ENCODE results near the gene SCYL1. TPM values are rescaled to one million over a fixed set of nuclear protein-coding genes. Genes with fewer than 3 reads are reported as not detected.

SCYL1 gene
- total and polyA plus RNA-seq, 12 donors = 47.4 to 130 (median 56.7) TPM

DNA sequence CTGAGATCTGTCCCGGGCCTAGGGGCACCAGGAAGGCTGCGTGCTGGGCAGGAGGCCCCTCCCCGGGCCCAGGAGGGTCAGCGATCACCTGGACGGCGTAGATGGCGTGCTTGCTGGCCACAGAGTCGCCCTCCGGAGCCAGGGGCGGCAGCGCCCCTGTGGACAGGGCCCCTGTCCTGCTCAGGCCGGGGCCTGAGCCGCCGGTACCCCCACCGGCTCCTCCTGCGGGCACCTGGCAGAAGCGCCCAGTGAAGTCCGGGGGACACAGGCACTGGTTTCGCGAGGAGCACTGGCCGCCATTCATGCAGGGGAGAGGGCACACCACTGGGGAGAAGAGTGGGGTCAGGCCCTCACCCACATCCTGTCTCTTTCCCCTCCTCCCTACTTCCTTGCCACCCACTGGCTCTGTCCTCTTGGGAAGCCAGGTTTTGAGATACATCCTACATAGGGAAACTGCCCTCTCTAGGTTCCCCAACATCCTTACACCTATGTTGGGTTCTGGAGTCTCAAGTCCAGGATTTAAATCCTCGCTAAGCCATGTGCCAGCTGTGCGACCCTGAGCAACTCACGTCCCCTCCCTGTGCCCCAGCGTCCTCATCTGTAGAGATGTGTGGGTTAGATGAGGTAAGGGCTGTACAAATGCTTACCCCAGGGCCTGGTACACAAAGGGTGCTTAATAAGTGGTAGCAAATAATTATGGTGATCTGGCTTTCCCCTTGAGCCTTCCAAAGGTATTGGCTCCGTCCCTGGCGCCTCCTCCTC lies 29.4 kb downstream of the SCYL1 start:
- Histone ChIP-seq H3K4me1 (peaks cover 29 to 62% (median 38%) of the 10 kb centered on the region in 9 donors), H3K9me3 (no peaks in the 10 kb centered on the region), H3K27ac (peak overlapping the region in 5 of 10 donors; percentile 31 to 99 (median 91)), H3K4me3 (no peak overlapping the region), H3K27me3 (peaks cover 0 to 8% (median 0%) of the 10 kb centered on the region in 7 donors), H3K36me3 (peaks cover 0 to 49% (median 5%) of the 10 kb centered on the region in 9 donors)
- ATAC-seq (no peak), DNase-seq (no peak)
- TF ChIP-seq, protein P1, sequence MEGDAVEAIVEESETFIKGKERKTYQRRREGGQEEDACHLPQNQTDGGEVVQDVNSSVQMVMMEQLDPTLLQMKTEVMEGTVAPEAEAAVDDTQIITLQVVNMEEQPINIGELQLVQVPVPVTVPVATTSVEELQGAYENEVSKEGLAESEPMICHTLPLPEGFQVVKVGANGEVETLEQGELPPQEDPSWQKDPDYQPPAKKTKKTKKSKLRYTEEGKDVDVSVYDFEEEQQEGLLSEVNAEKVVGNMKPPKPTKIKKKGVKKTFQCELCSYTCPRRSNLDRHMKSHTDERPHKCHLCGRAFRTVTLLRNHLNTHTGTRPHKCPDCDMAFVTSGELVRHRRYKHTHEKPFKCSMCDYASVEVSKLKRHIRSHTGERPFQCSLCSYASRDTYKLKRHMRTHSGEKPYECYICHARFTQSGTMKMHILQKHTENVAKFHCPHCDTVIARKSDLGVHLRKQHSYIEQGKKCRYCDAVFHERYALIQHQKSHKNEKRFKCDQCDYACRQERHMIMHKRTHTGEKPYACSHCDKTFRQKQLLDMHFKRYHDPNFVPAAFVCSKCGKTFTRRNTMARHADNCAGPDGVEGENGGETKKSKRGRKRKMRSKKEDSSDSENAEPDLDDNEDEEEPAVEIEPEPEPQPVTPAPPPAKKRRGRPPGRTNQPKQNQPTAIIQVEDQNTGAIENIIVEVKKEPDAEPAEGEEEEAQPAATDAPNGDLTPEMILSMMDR (IDR thresholded peaks at IDR 0.05) = no peak
- WGBS, 2 donors = 87 to 89% methylated on average over 27 of the region's 27 CpGs
- intact Hi-C loops (cut with DNase I) = no loop called here

GRCh38 chr11:65554842-65555430 lies 30.1 kb downstream of the SCYL1 start:
- Histone ChIP-seq H3K27me3 (peaks cover 0 to 9% (median 0%) of the 10 kb centered on the region in 7 donors), H3K4me1 (peaks cover 35 to 69% (median 45%) of the 10 kb centered on the region in 9 donors), H3K27ac (peak overlapping the region in 9 of 10 donors; percentile 28 to 99 (median 88)), H3K9me3 (no peaks in the 10 kb centered on the region), H3K36me3 (peaks cover 0 to 43% (median 5%) of the 10 kb centered on the region in 9 donors), H3K4me3 (no peak overlapping the region)
- no peak for DNase-seq
- TF ChIP-seq, protein P1 (IDR thresholded peaks at IDR 0.05) = no peak
- no peak for ATAC-seq
- intact Hi-C loops (cut with DNase I) = no loop called here
- 73 to 97% methylated on average over 4 of the region's 4 CpGs for WGBS, 2 donors

- TF ChIP-seq, protein P1 (IDR thresholded peaks at IDR 0.05) = no peak
- DNase-seq (peak; percentile 62 to 67), ATAC-seq (peak in 6 of 8 donors; percentile 8 to 49 (median 37))
- Histone ChIP-seq H3K9me3 (no peaks in the 10 kb centered on the region), H3K4me1 (peaks cover 38 to 77% (median 53%) of the 10 kb centered on the region in 9 donors), H3K36me3 (peaks cover 0 to 34% (median 5%) of the 10 kb centered on the region in 9 donors), H3K4me3 (peak overlapping the region in 1 of 10 donors; percentile 62), H3K27ac (peak overlapping the region in 9 of 10 donors; percentile 48 to 99 (median 88)), H3K27me3 (peaks cover 0 to 9% (median 0%) of the 10 kb centered on the region in 7 donors)
- intact Hi-C loops (cut with DNase I) = no loop called here
- WGBS, 2 donors = 30 to 54% methylated on average over 6 of the region's 6 CpGs
Observed at GRCh38 chr11:65555693-65556231, 30.9 kb downstream of the SCYL1 start.

Measured in heart right ventricle (tissue), 16 donors.